Nucleus accumbens (tissue), 56 donors: ENCODE measurements around the gene CCDC9B.

Experiments used
- DNase-seq, 56 donors: peaks; one replicate each; lab custom pipeline; 2025; lab: John Stamatoyannopoulos, UW

The CCDC9B gene

DNA sequence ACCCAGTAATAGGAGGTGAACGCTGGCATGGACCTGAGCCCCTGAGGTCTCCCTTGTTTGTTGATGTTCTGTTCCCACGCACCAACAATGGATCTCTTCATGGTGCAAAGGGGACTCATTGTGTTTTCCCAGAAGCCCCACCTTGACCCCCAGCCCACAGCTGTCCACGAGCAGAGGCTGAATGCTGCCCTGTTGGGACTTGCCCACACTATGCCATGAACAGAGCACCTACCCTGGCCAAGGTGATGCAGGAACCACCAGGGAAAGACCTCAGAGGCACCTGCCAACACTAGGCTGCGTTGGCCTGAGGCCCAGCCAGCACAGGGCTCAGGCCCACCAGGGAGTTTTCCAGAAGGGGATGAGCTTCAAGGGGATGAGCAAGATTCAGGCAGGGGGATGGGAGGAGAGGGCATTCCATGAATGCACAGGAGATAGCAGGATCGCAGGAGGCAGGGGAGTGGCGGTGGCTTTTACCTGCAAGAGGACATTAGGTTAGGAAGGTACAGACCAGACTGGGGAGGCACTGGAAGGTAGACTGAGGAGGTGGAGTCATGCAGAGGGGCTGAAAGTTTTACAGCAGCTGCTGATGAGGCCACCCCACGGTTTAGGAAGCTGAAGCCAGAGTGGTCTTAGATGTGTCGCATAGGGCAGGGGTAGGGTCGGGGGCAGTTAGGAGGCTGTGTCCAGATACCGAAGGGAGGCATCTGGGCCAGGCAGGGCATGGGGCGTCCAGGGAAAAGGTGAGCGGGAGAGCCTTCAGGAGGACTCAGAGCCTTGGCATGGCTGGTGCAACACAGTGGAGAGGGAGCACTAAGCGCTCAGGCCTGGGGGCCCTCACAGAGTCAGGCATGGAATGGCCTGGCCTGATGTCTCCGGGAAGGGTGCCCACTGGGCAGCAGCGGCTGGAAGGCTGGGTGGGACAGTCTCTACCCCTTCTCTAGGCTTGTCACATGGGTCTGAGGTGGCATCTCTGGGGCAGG, 6.1 kb upstream of the CCDC9B start:
- DNase-seq: no peak

DNA sequence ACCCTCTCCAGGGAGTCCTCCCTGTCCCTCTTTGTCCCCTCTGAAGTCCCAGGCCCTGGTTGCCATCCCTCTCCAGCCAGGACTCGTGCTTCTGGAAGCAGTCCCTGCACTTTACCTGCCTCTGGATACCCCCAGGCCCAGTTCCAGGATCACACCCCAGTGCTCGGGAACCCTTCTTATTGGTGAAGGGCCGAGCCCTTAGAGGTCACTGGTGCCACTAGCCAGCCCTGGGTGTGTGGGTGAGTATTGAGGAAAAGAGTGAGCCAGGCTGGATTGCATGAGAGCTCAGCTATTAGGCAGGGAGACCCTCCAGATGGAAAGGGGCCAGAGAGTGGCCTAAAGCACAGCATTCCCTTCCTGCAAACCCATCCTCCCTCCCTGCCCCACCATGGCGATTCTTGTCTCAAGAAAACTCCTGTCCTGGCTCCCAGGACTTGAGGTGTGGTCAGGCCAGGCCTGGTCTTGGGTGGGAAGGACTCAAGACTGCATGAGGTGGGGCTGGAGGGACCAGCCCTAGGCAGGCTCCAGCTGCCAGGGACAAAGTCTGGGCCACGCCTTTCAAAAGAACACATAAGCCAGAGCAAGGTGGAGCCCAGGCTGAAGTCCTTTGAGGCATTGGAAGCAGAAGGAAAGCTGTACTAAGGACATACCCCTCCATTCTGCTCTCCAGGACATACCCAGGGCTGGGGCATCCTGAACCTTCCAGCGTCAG, 5.3 kb upstream of the CCDC9B start:
- DNase-seq: no peak

DNA sequence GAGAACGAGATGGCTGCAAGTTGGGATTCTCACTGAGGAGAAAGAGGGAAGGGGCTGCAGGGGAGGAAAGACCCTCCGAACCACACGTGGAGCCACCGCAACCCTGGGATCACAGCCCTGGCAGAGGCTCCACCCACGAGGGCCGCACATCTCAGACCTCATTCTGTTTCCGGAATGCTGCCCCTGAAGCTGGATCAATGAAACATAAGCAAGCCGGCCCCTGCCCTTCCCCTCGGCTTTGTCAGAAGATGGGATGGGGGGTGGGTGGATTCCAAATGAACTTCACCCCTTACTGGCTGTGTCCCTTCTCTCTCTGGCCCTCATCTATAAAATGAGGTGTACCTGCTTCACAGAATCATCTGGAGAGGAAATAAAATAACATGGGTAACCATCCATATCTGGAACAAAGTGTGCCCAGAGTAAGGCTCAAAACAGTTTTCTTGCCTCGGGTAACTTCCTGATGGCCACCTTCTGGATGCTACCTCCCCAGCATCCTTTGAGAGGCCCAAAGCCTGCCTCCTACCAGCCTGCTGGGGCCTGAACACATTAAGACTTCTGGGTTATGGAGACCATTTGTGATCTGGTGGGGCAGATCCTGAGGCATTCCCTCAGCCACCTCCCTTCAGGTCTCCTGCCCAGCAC, 4.6 kb upstream of the CCDC9B start:
- no peak for DNase-seq

DNA sequence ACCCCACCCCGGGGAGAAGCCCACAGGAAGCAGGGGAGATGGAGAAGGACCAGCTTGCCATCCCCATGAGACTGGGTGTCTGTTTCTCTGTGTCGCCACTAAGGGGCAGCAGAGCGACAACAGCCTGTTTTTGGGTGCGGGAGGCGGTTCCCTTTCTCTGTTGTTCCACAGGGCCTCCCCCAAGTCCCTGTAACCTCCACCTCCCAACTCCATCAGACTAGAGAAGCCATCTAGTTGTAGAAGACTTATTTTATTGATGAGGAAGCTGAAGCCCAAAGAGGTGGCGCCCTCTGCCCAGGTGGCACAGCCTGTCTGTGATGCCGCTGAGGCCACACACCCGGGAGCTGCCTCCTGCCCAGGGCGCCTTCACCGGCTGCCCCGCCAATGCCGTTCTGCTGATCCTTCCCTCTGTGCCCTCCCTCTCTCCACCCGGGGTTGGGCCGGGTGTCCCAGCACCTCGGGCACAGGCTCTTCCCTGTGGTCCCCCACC, 3.9 kb upstream of the CCDC9B start:
- DNase-seq: peak in 46 of 56 donors; percentile 6 to 77 (median 41)

DNA sequence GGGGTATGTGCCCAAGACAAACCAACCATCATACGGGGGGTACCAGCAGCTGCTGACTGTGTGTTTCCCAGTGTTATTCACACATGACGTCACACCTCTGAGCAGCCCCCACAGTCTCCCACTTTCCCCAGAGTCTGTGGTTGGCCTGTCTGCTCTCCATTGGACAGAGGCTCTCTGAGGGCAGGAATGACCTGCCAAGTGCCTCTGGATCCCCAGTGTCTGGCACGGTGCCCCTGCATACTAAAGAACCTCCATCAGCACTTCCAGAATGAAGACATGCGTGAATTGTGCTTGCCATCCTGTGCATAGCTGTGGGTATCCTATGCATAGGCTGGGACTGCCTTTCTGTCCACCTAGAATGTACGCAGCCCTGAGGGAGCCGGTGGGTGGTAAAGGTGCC, 3.5 kb upstream of the CCDC9B start:
- DNase-seq: no peak

DNA sequence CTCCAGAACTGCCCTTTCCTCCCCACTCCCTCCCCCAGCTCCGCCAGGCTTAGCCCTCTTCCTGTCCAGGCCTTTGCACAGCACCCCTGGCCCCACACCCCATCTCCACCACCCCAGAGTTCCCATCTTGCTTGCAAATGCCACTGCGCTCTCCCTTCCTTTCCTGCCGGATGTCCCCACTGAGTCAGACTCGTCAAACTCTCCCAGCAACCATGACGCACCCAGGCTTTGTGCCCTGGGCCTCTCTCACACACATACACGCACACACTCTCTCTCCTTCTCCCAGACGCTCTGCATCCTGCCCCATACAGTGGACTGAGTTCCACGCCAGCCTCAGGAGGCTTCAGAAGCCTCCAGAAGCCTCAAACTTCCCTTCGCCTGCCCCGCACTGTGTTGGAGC, 2.8 kb upstream of the CCDC9B start:
- DNase-seq: no peak

DNA sequence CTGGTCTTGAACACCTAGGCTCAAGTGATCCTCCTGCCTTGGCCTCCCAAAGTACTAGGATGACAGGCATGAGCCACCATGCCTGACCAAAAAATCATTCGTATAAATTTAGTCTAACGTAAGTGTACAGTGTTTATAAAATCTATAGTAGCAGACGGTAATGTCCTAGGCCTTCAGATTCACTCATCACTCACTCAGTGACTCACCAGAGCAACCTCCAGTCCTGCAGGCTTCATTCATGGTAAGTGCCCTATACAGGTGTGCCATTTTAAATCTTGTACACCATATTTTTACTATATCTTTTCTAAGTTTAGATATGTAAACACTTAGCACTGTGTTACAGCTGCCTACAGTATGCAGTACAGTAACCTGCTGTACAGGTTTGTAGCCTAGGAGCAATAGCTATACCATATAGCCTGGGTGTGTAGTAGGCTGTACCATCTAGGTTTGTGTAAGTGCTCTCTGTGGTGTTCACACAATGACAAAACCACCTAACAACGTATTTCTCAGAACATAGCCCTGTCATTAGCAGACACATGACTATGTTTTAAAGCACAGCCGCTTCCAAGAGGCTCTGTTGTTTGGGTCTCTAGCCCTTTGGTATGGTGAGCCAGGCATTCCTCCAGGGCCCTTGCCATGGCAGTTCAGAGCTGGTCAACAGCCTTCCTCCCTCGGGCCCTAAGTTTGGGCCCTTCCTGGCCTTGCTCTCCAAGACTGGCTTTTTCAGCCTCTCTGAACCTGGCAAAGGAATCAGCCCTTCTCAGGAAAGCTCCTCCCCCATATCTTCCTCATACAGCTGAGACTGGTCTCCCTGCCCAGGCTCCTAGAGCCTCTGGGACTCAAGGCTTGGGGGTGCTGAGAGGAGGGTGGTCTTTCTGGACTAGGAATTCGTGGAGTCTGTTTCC, 1.9 kb upstream of the CCDC9B start:
- no peak for DNase-seq

DNA sequence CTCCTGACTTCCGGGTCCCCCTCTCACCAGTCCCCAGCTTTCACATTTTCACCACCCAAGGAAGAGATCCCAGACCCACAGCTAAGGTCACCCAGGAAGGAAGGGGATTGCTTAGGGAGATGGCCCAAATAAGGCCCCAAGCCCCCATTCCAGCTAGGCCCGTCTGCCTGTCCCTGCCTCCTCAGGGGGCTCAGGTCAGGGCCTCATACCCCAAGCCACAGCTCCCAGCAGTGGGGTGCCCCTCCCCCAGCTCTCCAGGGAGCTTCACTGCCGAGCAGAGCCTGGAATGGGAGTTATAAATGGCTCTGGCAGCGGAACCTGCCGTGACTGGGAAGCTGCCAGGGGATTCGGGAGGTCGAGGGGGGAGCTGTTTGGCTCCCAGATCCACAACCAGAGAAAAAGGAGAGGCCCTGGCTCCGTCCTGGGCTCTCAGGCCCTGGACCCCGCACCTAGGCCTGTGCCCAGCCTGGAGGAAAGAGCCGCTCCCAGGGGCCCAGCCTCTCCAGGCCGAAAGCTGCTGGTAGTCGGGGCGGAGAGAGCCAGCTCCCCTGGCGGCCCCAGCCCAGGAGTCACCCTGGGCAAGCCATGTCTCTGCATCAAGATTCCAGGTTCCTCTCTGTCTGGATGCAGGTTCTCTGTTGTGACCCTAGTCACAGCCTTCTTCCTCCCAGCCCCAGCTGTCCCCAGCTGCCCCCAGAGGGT, 550 bp downstream of the CCDC9B start:
- peak in 47 of 56 donors; percentile 46 to 85 (median 67) for DNase-seq

DNA sequence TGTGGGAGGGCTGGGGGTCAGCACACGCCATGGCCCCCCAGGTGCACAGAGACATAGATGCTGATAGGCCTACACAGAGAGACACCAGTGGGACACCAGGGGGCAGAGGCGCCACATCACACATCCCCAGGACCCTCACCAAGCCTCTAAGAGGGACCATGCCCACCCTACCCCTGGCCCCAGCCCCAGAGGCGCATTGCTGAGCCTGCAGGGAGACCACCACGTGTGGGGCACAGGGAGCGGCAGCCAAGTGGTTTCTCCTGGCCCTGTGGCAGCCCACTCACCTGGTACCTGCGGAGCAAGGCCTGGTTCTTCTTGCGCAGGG, 1.2 kb downstream of the CCDC9B start:
- peak in 3 of 56 donors; percentile 39 to 53 (median 43) for DNase-seq

DNA sequence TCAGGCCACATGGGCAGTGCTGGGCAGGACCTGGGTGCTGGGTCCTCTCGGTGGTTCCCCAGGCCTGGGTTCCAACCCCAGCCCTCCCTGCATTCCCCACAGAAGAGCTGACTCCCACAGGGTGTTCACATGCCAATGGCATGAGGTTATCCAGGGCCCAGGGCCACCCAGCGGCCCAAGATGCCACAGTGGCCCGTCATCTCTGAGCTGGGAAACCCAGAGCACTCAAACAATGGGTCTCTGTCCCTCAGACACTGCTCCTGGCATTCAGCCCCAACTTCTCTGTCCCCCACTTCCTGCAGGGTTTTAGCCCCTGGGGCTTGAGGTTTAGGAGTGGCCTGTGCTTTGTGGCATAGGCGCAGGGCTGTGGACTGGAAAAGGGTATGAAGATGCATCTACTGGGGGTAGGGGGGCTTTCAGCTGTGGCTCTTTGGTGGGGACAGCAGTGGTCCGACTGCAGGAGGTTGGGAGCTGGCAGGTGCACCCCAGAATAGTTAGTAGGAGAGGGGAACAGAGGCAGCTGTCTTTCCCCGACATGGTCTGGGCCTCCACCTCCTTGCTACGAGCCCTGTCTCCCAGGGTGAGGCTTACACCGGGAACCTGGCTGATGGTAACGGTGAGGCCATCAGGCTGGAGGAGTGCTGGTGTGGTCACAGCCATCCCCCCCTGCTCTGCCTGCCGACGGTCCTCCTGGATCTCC, 1.7 kb downstream of the CCDC9B start:
- peak in 47 of 56 donors; percentile 15 to 80 (median 59) for DNase-seq

DNA sequence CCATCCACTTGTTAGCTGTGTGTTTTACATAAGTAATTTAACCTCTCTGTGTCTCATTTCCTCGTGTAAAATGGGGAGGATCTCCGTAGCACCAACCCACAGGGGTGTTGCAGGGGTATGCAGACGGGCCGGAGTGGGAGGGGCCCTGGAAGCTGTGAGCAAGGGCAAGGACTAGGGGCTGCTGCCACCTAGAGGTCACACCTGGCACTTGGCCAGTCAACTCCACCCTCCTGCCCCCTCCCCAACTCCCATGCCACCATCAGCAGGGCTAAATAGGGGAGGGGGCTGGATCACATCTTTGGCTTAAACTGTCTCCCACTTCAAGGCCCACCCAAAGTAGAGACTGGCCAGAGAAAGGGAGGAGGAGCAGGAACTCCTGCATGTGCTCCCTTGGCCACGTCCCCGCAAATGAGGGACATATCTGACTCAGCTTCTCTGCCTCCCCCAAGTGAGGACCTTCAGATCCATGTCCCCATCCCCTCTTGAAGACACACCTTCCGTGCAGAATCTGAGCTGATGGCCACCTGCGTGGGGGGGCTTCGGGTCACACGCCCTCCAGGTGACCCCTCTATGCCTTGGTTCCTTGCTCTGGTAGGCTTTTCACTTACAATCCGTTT, 2.6 kb downstream of the CCDC9B start:
- DNase-seq: peak in 45 of 56 donors; percentile 13 to 77 (median 38)

DNA sequence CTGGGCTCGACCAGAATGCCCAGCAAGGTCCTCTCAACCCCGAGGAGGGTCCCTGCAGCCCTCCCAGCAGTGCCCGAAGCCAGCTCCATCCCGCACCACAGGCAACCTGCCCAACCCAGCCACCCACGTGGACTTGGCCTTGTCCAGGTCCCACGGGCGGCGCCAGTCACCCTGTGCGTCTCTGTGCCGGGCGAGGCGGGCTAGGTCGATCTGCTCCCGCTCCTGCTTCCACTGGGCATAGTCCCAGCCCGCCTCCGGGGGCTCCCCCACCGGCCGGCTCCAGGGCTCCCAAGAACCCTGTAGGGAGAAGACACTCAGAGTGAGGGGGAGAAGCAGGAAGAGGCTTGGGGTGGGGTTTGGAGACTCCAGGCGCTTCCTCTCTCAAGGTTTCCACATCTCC, 3.1 kb downstream of the CCDC9B start:
- peak in 1 of 56 donors; percentile 20 for DNase-seq

DNA sequence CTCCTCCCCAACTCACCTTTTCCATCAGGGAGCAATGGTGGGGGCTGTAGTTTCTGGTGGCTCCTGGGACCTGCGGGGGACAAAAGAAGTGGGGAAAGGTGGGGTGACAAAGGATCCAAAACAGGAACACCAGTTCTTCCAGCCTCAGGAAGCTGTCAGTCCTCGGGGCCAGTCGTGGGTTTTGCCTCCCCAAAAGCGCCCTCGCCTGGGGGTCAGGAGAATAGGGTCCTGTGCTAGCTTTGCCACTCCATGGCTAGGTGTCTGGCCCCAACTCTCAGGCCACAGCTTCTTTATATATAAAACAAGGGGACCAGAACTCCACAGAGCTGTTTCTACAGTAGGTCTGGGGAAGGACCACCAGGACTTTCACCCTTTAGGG, 4.0 kb downstream of the CCDC9B start:
- peak in 3 of 56 donors; percentile 11 to 28 (median 15) for DNase-seq

DNA sequence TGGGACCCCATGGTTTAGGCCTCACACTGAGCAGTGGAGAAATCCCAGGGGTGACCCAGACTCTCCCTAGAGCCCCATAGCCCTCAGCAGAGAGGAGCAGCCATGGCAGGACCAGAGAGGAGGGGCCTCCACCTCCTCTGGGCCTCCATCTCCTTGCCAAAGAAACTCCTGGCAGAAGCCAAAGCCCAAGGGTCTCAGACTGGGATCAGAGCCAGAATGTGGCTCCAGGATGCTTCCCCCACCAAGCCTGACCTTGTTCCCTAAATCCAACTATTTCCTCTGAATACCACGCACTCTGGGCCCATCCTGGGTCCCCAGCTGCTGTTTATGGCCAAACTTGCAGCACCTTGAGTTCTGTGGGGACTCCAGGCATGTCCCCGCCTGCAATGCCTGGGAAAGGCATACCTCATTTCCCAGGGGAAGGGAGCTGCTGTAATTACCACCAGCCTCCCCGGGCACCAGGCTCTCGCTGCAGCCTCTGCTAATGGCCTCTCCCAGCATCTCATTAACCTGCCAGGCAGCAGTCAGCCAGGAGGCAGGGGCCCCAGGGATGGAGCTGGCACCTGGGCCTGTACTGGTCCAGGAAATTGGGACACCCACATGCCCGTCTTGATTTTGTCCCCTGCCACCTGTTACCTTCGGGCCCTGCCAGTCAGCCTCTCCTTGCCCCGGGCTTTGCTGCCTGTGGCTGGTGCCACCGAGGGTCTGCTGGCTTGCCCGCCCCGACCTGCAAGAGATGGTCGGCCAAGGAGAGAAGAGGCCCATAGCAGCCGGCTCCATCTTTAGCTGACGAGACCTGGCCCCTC, 4.6 kb downstream of the CCDC9B start:
- no peak for DNase-seq

DNA sequence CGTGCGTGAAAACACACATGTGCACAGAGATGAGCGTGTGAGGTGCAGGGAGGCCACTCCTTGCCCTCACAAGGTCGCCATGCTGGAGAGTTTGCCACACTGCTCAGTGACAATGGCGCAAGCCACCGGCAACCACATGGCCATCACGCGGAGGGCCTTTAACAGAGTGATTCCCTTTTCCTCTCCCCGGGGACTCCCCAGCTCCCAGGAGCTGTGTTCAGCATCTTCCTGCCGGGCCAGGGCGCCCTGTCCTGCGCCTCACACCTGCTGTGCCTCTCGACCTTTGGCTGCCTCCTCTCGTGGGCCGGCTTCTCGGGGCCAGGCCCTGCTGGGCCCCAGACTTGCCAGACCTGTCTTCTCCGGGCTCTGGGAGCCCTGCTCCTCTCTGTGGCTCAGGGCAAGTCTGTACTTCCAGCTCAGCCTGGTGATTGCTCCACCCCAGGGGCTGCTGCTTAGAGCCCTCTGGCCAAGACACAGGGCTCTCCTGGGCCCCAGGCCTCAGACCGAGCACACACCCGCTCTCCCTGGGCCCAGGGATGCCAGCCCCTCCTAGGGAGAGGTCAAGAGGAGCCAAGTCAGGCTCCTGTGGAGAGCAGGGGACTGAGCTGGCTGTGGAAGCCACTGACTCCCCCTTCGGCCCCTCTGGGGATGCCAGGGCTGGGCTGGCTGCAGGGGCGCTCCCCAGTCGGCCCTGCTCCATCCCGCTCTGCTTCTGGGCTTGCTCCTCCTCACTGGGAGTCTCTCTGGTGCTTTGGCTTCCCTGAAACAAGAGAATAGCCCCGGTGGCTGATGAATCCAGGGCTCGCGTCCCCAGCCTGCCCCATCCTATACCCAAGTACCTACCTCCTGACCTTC, 5.6 kb downstream of the CCDC9B start:
- peak in 1 of 56 donors; percentile 11 for DNase-seq

DNA sequence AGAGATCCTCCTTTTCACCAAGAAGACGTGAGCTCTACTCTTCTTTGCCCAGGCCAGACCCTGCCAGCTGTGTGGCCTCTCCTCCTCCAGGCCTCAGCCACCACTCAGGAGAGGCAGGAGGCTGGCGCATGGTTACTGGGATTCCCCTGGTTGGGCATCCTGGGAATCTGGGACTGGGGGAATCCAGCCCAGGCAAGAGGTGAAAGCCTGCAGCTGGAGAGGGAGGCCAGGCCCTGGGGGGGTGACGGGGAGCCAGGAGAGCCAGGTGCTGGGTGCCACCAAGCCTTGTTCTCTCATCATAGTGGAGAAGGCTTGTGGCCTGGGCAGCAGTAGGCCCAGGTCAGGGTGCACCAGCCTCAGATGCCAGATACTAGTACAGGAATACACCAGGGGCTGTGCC, 6.2 kb downstream of the CCDC9B start:
- DNase-seq: no peak
